SK-N-SH (cell line): Measurements from ENCODE around the gene TAF11L7. TPM values are rescaled to one million over a fixed set of nuclear protein-coding genes. Genes with fewer than 3 reads are reported as not detected.
"Not testable (repeated sequence)": the region's sequence is repeated elsewhere in the genome, so short reads cannot be mapped to it uniquely, and the experiment has no call there.

Experiments used
- CTCF ChIA-PET: fragments of 300-600, 350-600 bp; formaldehyde crosslinking; extraction: SDS; loops from one replicate; lab custom pipeline; 2021; lab: Yijun Ruan, JAX
- POLR2A ChIA-PET: fragments of 350-600 bp; sonication (Branson Sonifier 250); formaldehyde crosslinking; extraction: SDS; loops from one replicate; lab custom pipeline; 2020; ENCODE audit warnings: antibody characterized with exemption, inconsistent platforms; lab: Yijun Ruan, JAX
- DNase-seq: peaks from one replicate; pipeline ENCODE4 v3.0.0; 2012
- H2AFZ ChIP-seq: fragments of 200-600 bp; sonication (generic); 2 replicates; pipeline ENCODE4 v1.8.1; 2016; ENCODE audit warnings: antibody characterized with exemption, mild to moderate bottlenecking, low read depth
- H3F3A ChIP-seq: fragments of 200-600 bp; sonication (generic); replicated peaks from 2 replicates; pipeline ENCODE3; 2016; ENCODE audit warnings: antibody characterized with exemption, mild to moderate bottlenecking; ENCODE audit not compliant: insufficient read depth
- H3K27ac ChIP-seq, 2 experiments: fragments of 200-500 bp in 1 of 2; fragments of 200-600 bp in 1 of 2; sonication (Bioruptor generic) in 1 of 2; sonication (generic), shearing (Covaris generic) in 1 of 2; 2 replicates each; pipeline versions ENCODE4 v1.5.1 to v1.6.1; 2014 to 2016; ENCODE audit warnings: low read depth in 2 of 2, inconsistent platforms in 1 of 2, low read length in 1 of 2, mild to moderate bottlenecking in 1 of 2, mixed read lengths in 1 of 2
- H3K27me3 ChIP-seq: fragments of 200-600 bp; sonication (generic), shearing (Covaris generic); 2 replicates; pipeline ENCODE4 v1.6.1; 2016; ENCODE audit warnings: mixed run types; ENCODE audit not compliant: insufficient read depth
- H3K36me3 ChIP-seq, 2 experiments: fragments of 200-500 bp in 1 of 2; fragments of 200-600 bp in 1 of 2; sonication (Bioruptor generic) in 1 of 2; sonication (generic) in 1 of 2; replicated peaks in 1 of 2; 2 replicates each; pipeline versions ENCODE3 to v1.5.1; 2014 to 2016; ENCODE audit warnings: low read length in 1 of 2, mild to moderate bottlenecking in 1 of 2; ENCODE audit not compliant: insufficient read depth in 2 of 2, control insufficient read depth in 1 of 2
- H3K4me1 ChIP-seq, 2 experiments: fragments of 200-500 bp in 1 of 2; fragments of 200-600 bp in 1 of 2; sonication (Bioruptor generic) in 1 of 2; sonication (generic), shearing (Covaris generic) in 1 of 2; 2 replicates each; pipeline versions ENCODE4 v1.5.1 to v1.6.1; 2014 to 2016; ENCODE audit warnings: low read depth in 1 of 2, low read length in 1 of 2, mixed run types in 1 of 2; ENCODE audit not compliant: insufficient read depth in 2 of 2, control insufficient read depth in 1 of 2
- H3K4me2 ChIP-seq: fragments of 200-600 bp; sonication (generic), shearing (Covaris generic); 2 replicates; pipeline ENCODE4 v1.6.1; 2017; ENCODE audit warnings: mixed run types
- H3K4me3 ChIP-seq, 2 experiments: fragments of 200-500 bp in 1 of 2; fragments of 200-600 bp in 1 of 2; sonication (Bioruptor generic) in 1 of 2; sonication (generic), shearing (Covaris generic) in 1 of 2; 2 replicates each; pipeline versions ENCODE4 v1.5.1 to v1.8.1; 2014 to 2016; ENCODE audit warnings: low read depth in 2 of 2, inconsistent platforms in 1 of 2, low read length in 1 of 2, mild to moderate bottlenecking in 1 of 2, mixed read lengths in 1 of 2, moderate library complexity in 1 of 2
- H3K79me2 ChIP-seq: fragments of 200-600 bp; sonication (generic); 2 replicates; pipeline ENCODE4 v1.8.1; 2017; ENCODE audit warnings: mild to moderate bottlenecking; ENCODE audit not compliant: insufficient read depth
- H3K9ac ChIP-seq: fragments of 200-600 bp; sonication (generic); 2 replicates; pipeline ENCODE4 v1.6.1; 2017; ENCODE audit warnings: mixed run types
- H3K9me2 ChIP-seq: fragments of 200-600 bp; sonication (generic); 2 replicates; pipeline ENCODE4 v1.6.1; 2017; ENCODE audit warnings: mixed run types
- H3K9me3 ChIP-seq: fragments of 200-600 bp; sonication (generic); 2 replicates; pipeline ENCODE4 v1.6.1; 2017; ENCODE audit warnings: mixed run types, mild to moderate bottlenecking, moderate library complexity
- H4K20me1 ChIP-seq: fragments of 200-600 bp; sonication (generic); 2 replicates; pipeline ENCODE4 v1.6.1; 2017; ENCODE audit warnings: mild to moderate bottlenecking, mixed run types; ENCODE audit not compliant: insufficient read depth
- ELF1 ChIP-seq: IDR thresholded peaks from 2 replicates; pipeline ENCODE4 v1.4.0; 2012
- FOSL2 ChIP-seq: IDR thresholded peaks from 2 replicates; pipeline ENCODE4 v1.4.0; 2012; ENCODE audit warnings: low read depth, mild to moderate bottlenecking, moderate library complexity, borderline replicate concordance
- GABPA ChIP-seq: IDR thresholded peaks from 2 replicates; pipeline ENCODE4 v1.4.0; 2012; ENCODE audit warnings: low read depth, mild to moderate bottlenecking
- NRF1 ChIP-seq: IDR thresholded peaks from 2 replicates; pipeline ENCODE4 v1.6.1; 2012; ENCODE audit warnings: low read depth, mild to moderate bottlenecking, low read length
- TEAD4 ChIP-seq: IDR thresholded peaks from 2 replicates; pipeline ENCODE4 v1.4.0; 2012; ENCODE audit warnings: mild to moderate bottlenecking, borderline replicate concordance; ENCODE audit not compliant: insufficient read depth
- YY1 ChIP-seq: IDR thresholded peaks from 2 replicates; pipeline ENCODE4 v1.4.0; 2012; ENCODE audit warnings: low read depth, mild to moderate bottlenecking
- WGBS: methylation state at CpG from one replicate; pipeline ENCODE4 v1.1.6; 2017; ENCODE audit warnings: low lambda C conversion rate; 5-methylcytosine and 5-hydroxymethylcytosine counted together
- polyA plus RNA-seq, 3 experiments: library from polyadenylated mRNA; depleted of rRNA; stranded (reverse); fragments of >200 nt; gene quantifications; 2 replicates each; pipeline ENCODE4 v1.2.3, GENCODE V29; 2012
- TF ChIP-seq, protein P1 (sequence below): fragments of 150-350 bp; IDR thresholded peaks from 2 replicates; pipeline ENCODE4 v1.6.1; 2016; ENCODE audit warnings: mild to moderate bottlenecking, low read depth, low read length

The TAF11L7 gene
- polyA plus RNA-seq (2012; rRNA removed): not detected in 2 replicates
- not detected in 2 replicates for polyA plus RNA-seq (2012; cell fraction: cytosol; rRNA removed)
- not detected in 2 replicates for polyA plus RNA-seq (2012; cell fraction: nucleus; rRNA removed)

DNA sequence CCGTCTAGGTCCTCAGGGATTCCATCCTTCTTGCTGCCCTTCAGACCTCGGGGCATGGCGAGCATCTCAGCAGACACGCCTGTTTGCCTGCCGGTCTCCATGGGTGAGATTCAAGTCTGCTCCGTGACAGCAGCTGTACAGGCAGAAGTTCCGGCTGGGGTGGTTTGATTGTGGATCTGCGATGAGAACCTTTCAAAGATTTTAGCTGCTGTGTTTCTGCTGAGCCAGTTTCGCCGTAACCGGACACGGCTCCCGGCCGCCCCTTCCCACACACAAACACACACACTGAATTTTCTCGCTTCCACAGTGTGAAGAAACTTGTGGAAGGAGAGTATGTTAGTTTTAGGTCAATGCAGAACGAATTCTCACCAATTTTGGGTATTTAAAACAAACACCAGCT lies at the start of gene TAF11L7:
TSS of gene TAF11L7 (minus strand) at position 101 of the 400 bp plus-strand sequence.
- H3K36me3 ChIP-seq, H4K20me1 ChIP-seq, H3K4me1 ChIP-seq, H3K27me3 ChIP-seq, H3F3A ChIP-seq, H3K79me2 ChIP-seq, POLR2A ChIA-PET, DNase-seq, H3K9me2 ChIP-seq, H3K4me3 ChIP-seq, H3K27ac ChIP-seq, H3K4me2 ChIP-seq, H3K9me3 ChIP-seq, H3K9ac ChIP-seq, CTCF ChIA-PET, H2AFZ ChIP-seq: not testable (repeated sequence)
- no CpG with 5 or more reads among the region's 16 CpGs for WGBS

DNA sequence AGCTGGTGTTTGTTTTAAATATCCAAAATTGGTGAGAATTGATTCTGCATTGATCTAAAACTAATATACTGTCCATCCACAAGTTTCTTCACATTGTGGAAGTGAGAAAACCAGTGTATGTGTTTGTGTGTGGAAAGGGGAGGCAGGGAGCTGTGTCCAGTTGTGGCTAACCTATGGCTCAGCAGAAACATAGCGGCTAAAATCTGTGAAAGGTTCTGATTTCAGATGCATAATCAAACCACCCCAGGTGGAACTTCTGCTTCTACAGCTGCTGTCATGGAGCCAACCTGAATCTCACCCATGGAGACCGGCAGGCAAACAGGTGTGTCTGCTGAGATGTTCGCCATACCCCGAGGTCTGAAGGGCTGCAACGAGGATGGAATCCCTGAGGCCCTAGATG lies 48.6 kb upstream of the TAF11L7 start, which contains the start of gene TAF11L14:
TSS of gene TAF11L14 (plus strand) at position 301 of the 400 bp plus-strand sequence.
- H3K27ac ChIP-seq: no peak within 1 kb of the TSS
- no peak within 1 kb of the TSS for H3K4me3 ChIP-seq
- H3K9me3 ChIP-seq: no peaks in the 10 kb centered on the region
- no peak for DNase-seq
- no peak within 1 kb of the TSS for H3K9ac ChIP-seq
- no peaks in the 10 kb centered on the region for H3K27me3 ChIP-seq
- H3K4me2 ChIP-seq: no peak within 1 kb of the TSS
- H3K4me1 ChIP-seq: no peaks in the 10 kb centered on the region
- CTCF ChIA-PET: no interaction called here
- no peaks in the 10 kb centered on the region for H3K9me2 ChIP-seq
- H4K20me1 ChIP-seq: no peaks in the 10 kb centered on the region
- H3K36me3 ChIP-seq: no peaks in the 10 kb centered on the region
- no peaks in the 10 kb centered on the region for H3F3A ChIP-seq
- H2AFZ ChIP-seq: no peak within 1 kb of the TSS
- 16% methylated on average over 5 of the region's 5 CpGs for WGBS
- TF ChIP-seq YY1 (no peak), GABPA (no peak), TEAD4 (no peak), ELF1 (no peak), NRF1 (no peak), FOSL2 (no peak)
- TF ChIP-seq, protein P1, sequence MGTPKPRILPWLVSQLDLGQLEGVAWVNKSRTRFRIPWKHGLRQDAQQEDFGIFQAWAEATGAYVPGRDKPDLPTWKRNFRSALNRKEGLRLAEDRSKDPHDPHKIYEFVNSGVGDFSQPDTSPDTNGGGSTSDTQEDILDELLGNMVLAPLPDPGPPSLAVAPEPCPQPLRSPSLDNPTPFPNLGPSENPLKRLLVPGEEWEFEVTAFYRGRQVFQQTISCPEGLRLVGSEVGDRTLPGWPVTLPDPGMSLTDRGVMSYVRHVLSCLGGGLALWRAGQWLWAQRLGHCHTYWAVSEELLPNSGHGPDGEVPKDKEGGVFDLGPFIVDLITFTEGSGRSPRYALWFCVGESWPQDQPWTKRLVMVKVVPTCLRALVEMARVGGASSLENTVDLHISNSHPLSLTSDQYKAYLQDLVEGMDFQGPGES: no peak
- H3K79me2 ChIP-seq: no peaks in the 10 kb centered on the region
- POLR2A ChIA-PET: no interaction called here

DNA sequence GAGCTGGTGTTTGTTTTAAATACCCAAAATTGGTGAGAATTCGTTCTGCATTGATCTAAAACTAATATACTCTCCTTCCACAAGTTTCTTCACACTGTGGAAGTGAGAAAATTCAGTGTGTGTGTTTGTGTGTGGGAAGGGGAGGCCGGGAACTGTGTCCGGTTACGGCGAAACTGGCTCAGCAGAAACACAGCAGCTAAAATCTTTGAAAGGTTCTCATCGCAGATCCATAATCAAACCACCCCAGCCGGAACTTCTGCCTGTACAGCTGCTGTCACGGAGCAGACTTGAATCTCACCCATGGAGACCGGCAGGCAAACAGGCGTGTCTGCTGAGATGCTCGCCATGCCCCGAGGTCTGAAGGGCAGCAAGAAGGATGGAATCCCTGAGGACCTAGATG lies 46.2 kb upstream of the TAF11L7 start, which contains the start of gene TAF11L13:
TSS of gene TAF11L13 (plus strand) at position 301 of the 400 bp plus-strand sequence.
- H3K9me2 ChIP-seq, DNase-seq, H3K79me2 ChIP-seq, H3K9me3 ChIP-seq, H3K9ac ChIP-seq, H3K27ac ChIP-seq, H3F3A ChIP-seq, H3K4me3 ChIP-seq, H4K20me1 ChIP-seq, H3K27me3 ChIP-seq, H3K4me2 ChIP-seq, CTCF ChIA-PET, H3K4me1 ChIP-seq, POLR2A ChIA-PET, H3K36me3 ChIP-seq, H2AFZ ChIP-seq: not testable (repeated sequence)
- 52% methylated on average over 7 of the region's 12 CpGs for WGBS
